ENCODE measurements around the gene DHX58.

The DHX58 gene

DNA sequence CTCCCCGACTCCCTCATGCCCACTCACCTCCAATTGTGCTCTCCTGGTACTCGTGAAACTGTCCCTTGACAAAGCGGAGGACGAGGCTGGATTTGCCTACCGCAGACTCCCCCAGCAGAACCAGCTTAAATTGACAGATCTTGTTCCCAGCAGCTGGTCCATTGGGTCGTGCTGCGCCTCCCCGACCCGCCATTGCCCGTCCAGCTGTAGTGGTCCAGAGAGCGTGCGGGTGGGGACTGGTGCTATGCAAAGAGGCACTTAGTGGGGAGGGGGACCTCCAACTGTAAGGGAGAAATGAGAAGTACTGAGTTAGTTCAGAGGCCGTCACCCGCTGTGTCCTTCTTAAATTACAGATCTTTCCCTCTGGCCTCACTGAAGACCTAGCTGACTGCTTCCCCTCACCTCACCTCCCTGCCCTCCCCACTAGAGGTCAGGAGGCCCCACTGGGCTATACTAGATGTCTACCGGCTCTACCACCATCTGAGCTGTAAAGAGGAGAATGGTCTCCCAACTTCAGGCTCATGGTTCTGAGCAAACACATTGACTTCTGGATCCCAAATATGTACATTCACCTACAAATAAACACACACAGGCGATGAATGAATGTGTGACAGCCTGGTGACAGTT is 17.9 kb upstream of the DHX58 start:
- no peak for DNase-seq

- peak in 11 of 56 donors; percentile 8 to 49 (median 21) for DNase-seq
Measured at GRCh38 chr17:42129109-42129837, 16.8 kb upstream of the DHX58 start.

DNA sequence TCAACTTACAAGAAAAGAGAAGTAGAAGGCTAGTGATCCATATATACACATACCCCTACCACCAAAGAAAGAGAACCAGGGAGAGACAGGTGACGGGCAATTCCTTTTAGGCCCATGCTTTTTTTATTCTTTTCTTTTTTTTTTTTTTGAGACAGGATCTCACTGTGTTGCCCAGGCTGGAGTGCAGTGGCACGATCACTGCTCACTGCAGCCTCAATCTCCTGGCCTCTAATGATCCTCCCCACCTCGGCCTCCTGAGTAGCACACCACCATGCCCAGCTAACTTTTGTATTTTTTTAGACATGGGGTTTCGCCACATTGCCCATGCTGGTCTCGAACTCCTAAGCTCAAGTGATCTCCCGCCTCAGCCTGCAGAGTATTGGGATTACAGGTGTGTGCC is 14.9 kb upstream of the DHX58 start:
- no peak for DNase-seq

DNA sequence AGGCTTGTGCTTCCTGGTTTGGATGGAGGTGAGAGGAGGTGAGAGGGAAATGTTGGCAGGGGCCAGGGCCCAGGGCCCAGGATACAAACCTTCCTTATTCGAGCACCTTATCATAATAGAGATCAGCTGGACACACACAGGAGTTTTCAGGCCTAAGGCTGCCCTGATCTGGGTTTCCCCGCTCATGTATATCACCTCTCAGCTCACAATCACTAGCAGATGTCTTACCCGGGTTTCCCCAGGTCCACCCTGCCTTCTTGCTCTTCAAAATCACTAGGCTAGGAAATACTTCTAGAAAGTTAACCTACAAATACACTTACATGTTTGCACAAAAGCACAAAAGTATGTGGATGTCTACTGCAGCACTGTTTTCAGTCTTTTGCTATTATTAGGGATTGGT is 14.3 kb upstream of the DHX58 start:
- DNase-seq, result no peak

- DNase-seq, result no peak
Measured at GRCh38 chr17:42125565-42125964, 13.1 kb upstream of the DHX58 start.

DNA sequence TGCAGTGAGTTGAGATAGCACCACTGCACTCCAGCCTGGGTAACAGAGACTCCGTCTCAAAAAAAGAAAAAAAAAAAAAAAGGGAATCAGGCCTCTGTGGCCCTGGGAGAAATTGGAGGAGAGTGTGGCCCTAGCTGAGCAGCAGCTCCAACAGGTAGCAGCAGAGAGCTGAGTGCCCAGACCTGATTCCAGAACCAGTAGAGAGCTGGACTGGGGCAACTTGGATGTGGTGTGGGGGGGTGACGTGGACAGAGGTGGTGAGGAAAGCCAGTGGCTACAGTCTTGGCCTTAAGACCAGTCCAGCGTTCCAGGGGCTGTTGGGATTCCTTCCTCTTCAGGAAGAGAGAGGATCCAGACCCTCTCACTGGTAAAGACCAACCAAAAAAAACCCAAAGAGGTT is 11.7 kb upstream of the DHX58 start:
- DNase-seq, result no peak

DNA sequence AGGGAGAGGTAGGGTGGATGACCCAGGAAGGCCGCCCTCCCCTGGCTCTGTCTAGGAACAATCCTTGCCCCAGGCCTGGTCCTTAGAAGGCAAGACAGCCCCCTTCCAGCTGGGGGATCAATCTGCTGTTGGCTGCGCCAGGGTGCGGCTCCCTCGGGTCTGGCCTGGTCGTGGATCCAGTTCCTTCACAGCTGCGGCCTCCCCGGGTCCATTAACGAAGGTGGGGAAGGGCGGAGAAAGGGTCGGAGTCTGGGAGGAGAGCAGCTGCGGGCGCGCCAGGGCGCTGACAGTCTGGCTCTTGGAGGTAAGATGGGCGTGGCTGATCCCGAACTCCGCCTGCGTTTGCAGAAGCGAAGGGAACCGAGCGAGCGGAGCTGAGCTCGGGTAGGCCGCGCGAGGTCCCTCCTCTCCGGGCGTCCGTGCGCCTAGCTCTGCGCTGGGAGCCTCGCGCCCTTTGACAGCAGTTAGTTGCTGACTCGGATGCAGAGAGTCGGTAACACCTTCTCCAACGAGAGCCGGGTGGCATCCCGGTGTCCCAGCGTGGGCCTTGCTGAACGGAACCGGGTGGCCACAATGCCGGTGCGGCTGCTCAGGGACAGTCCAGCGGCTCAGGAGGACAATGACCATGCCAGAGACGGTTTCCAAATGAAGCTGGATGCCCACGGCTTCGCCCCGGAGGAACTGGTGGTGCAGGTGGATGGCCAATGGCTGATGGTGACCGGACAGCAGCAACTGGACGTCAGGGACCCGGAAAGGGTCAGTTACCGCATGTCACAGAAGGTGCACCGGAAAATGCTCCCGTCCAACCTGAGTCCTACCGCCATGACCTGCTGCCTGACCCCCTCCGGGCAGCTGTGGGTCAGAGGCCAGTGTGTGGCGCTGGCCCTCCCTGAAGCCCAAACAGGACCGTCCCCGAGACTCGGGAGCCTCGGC is 10.1 kb upstream of the DHX58 start, which contains the start of gene HSPB9:
Gene HSPB9 (plus strand): TSS at position 434 of the 933 bp plus-strand sequence. CDS start 47 bp downstream, at position 481.
- DNase-seq, result peak in 11 of 56 donors; percentile 8 to 60 (median 25)

DNA sequence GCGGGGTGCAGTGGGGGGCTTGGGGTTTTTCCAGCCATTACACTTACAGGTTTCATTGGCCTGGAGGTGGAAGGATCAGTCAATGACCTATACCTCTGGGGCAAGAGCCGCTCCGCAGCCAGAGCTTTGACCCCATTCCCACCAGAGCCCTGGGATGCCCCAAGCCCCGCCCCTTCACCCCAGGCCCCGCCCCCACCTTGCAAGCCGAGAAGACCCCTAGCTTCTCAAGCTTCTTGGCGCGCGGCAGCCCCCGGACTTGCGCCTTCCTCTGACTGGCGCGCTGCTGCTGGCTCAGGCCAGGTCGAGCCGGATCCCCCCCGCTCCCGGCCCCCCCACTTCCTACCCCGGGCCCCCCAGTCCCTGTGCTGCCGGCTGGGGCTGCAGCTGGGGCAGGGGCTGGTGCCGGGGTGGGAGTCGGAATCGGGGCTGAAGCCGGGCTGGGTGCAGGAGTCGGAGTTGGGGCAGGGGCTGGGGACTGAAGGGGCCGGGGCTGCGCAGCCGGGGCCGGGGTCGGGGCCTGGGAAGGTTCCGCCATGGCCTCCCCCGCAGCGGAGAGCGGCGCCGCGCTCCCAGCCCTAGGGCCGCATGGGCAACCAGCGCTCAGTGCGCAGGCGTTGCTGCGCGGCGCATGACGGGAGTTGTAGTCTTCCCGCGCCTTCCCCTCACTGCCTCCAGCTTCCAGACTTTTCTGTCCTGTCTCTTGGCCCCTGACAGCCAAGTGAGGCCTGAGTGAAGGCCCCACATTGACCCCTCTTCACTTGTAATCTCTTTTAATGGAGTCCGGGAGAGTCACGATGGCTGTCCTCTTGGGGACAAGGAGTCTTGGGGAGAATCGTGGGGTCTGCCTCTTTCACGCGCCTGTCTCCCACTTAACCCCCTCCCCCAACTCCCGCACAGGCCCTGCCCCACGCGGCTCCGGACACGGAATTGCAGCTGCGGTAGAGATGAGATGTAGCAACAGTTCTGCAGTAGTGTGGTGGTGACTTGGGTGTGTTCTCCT is 8.6 kb upstream of the DHX58 start, which contains the start of gene KAT2A:
Gene KAT2A (minus strand): TSS at position 598 of the 1,000 bp plus-strand sequence. CDS start 63 bp downstream, at position 535.
- DNase-seq, result peak in 53 of 56 donors; percentile 27 to 91 (median 73)

DNA sequence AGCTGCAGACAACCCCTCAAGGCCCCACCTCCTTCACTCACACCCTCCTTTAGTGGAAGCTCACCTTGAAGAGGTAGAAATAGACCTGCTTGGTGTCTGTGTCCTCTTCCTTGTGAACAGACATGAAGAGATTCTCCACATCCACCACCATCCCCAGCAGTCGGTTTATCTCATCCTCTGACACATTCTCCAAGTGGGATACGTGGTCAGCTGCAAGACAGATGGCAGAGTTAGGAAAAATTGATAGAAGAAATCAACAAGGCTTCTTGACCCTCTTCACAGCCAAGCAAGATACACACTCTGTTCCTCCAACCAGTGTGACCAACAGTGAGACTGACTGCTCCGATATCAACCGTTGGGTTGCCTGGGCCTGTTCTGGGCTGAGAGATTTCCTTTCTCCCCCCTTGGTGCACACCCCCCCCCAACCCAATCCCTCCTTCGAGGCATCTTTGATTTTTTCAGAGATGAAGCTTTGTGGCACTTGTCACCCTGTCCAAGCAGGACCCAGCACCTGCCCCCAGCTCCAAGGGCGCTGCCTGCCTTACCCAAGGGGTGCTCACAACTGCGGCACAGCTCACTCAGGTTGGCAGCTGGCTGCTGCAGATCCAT is 7.8 kb upstream of the DHX58 start:
- no peak for DNase-seq

DNA sequence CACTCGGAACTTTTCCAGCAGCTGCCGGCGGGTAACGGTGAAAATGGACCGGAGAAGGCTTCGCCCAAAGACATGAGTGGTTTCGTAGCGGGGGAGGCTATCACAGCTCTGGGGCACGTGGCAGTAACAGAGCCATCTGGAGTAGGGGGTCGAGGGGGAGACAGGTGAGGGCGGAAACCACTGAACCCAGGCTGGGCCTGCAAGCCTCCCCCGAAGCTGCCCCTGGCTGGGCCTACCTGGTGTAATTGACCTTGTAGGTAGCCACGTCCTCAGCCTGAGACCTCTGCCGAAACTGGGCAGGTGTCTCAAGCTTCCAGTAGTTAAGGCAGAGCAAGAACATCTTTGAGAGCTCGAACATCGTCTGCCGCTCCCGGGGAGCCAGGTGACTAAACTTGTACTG is 6.8 kb upstream of the DHX58 start:
- no peak for DNase-seq

- peak in 2 of 56 donors; percentile 21 to 23 for DNase-seq
Measured at GRCh38 chr17:42118545-42118944, 6.0 kb upstream of the DHX58 start.

DNA sequence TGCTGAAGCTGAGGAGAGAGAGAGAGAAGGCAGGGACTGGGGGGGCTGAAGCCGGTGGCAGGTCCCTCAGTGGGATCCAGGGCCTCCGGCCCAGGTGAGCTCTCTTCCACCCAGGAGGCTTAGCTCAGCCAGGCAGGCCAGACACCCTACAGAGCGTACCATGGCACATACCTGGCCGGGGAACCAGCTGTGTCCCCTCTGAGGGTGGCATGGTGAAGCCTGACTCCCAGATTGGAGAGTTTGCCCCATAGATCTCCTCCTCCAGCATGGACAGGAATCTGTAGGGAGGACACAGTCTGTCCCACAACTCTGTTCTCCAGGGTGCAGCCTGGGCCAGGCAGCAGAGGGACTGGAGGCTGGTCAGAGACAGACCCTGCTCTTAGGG is 5.6 kb upstream of the DHX58 start:
- no peak for DNase-seq

- DNase-seq, result no peak
Measured at GRCh38 chr17:42117397-42118125, 5.0 kb upstream of the DHX58 start.

- peak in 48 of 56 donors; percentile 13 to 86 (median 46) for DNase-seq
Measured at GRCh38 chr17:42116705-42117396, 4.3 kb upstream of the DHX58 start.

DNA sequence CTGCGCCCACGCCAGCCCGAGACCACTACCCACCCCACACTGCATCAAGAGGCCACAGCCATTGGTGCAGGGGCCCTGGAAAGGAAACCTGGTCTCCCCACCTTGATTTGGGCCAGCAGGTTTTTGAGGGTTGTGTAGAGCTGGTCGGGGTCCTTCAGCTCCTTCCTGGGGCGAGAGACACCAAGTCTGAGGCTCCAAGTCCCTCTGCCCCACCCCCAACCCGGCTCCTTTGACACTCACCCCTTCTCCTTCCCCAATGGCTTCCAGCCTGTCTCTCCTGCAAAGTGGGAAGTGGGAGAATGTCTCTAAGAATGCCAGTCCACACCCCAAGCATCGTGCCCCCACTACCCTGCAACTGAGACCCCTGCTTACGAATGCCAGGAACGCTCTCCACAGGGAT is 1.6 kb upstream of the DHX58 start:
- DNase-seq, result no peak

GRCh38 chr17:42113293-42114069 is 967 bp upstream of the DHX58 start:
- no peak for DNase-seq

- peak in 26 of 56 donors; percentile 36 to 71 (median 59) for DNase-seq
Measured at GRCh38 chr17:42111871-42112551, 503 bp downstream of the DHX58 start.

All from nucleus accumbens (tissue), 56 donors.